ENCODE results near the gene PCDHGA12.
"Not testable (repeated sequence)": the region's sequence is repeated elsewhere in the genome, so short reads cannot be mapped to it uniquely, and the experiment has no call there.

The PCDHGA12 gene

DNA sequence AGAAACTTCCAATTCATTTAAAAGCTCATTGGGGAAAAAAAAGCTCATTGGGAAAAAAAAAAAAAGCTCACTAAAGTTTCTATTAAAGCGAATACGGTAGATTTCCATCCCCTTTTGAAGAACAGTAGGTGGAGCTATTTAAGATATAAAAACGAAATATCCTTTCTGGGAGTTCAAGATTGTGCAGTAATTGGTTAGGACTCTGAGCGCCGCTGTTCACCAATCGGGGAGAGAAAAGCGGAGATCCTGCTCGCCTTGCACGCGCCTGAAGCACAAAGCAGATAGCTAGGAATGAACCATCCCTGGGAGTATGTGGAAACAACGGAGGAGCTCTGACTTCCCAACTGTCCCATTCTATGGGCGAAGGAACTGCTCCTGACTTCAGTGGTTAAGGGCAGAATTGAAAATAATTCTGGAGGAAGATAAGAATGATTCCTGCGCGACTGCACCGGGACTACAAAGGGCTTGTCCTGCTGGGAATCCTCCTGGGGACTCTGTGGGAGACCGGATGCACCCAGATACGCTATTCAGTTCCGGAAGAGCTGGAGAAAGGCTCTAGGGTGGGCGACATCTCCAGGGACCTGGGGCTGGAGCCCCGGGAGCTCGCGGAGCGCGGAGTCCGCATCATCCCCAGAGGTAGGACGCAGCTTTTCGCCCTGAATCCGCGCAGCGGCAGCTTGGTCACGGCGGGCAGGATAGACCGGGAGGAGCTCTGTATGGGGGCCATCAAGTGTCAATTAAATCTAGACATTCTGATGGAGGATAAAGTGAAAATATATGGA is at the start of gene PCDHGA12:
PCDHGA12 (plus strand) TSS at position 176 of the 782 bp plus-strand sequence; CDS start at position 429, 253 bp downstream.
- no peak for ATAC-seq

DNA sequence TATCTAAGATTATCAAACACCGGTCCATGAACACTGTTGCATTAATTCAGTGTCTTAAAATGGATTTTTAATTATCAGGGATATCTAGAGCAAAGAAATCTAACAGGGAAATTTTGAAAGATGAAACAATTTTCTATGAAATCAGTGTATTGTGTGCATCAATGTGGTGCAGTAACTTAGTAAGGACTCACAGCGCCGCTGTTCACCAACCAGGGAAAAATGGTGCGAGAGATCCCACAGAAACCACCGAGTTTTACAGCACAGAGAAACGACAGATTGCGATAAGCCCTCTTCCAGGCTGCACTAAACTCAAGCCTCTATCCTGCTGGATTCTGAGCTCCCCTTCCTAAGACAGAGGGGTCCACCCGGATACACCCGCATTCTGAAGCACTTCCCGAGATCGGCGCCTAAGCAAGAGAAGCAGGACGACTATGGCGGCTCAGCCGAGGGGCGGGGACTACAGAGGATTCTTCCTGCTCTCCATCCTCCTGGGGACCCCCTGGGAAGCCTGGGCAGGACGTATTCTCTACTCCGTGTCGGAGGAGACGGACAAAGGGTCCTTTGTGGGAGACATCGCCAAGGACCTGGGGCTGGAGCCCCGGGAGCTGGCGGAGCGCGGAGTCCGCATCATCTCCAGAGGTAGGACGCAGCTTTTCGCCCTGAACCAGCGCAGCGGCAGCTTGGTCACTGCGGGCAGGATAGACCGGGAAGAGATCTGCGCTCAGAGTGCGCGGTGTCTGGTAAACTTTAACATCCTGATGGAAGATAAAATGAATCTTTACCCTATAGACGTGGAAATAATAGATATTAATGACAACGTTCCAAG is 47.6 kb upstream of the PCDHGA12 start, which contains the start of gene PCDHGA7:
PCDHGA7 (plus strand) TSS at position 274 of the 826 bp plus-strand sequence; CDS start at position 432, 158 bp downstream.
- ATAC-seq: no peak

DNA sequence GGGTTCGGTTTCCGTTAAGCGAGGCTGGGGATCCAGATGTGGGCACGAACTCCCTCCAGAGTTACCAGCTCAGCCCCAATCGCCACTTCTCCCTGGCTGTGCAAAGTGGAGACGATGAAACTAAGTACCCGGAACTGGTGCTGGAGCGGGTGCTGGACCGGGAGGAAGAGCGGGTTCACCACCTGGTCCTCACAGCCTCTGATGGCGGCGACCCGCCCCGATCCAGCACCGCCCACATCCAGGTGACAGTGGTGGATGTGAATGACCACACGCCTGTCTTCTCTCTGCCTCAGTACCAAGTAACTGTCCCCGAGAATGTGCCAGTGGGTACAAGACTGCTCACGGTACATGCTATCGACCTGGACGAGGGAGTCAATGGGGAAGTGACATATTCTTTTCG is 47.0 kb upstream of the PCDHGA12 start:
- ATAC-seq: no peak

DNA sequence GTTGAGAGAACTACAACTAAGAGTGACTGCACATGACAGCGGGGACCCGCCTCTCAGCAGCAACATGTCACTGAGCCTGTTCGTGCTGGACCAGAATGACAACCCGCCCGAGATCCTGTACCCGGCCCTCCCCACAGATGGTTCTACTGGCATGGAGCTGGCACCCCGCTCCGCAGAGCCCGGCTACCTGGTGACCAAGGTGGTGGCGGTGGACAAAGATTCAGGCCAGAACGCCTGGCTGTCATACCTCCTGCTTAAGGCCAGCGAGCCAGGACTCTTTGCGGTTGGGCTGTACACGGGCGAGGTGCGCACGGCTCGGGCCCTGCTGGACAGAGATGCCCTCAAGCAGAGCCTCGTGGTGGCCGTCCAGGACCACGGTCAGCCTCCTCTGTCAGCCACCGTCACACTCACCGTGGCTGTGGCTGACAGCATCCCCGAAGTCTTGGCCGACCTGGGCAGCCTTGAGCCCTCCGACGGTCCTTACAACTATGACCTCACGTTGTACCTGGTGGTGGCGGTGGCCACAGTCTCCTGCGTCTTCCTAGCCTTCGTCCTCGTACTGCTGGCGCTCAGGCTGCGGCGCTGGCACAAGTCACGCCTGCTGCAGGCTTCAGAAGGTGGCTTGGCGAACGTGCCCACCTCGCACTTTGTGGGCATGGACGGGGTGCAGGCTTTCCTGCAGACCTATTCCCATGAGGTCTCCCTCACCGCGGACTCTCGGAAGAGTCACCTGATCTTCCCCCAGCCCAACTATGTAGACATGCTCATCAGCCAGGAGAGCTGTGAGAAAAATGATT is 45.6 kb upstream of the PCDHGA12 start:
- ATAC-seq: no peak

DNA sequence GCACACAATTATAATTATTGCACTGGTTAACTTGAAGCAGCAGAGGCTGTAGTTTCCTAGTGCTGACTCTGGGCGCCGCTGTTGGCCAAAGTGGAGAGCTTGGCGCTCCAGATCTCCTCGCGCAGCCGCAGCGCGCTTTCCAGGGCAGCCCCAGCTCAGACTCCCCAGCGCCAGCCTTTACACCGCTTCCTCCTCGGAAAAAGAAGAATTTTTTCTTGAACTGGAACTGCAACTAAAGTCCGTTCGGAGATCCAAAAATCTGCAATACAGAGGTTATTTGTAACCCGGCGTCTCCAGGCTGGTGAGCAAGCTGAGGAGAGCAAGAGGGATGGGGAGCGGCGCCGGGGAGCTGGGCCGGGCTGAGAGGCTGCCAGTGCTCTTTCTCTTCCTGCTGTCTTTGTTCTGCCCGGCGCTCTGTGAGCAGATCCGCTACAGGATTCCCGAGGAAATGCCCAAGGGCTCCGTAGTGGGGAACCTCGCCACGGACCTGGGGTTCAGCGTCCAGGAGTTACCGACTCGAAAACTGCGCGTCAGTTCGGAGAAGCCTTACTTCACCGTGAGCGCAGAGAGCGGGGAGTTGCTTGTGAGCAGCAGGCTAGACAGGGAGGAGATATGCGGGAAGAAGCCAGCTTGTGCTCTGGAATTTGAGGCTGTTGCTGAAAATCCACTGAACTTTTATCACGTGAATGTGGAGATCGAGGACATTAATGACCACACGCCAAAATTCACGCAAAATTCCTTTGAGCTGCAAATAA is 42.6 kb upstream of the PCDHGA12 start, which contains the start of gene PCDHGB4:
PCDHGB4 (plus strand) TSS at position 142 of the 755 bp plus-strand sequence; CDS start at position 329, 187 bp downstream.
- ATAC-seq: not testable (repeated sequence)

DNA sequence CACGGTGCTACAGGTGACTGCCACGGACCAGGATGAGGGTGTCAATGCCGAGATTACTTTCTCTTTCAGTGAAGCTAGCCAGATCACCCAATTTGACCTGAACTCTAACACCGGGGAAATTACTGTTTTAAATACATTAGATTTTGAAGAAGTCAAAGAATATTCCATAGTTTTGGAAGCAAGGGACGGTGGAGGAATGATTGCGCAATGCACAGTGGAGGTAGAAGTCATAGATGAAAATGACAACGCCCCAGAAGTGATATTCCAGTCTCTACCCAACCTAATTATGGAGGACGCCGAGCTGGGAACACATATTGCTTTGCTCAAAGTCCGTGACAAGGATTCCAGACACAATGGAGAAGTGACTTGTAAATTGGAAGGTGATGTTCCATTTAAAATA is 41.6 kb upstream of the PCDHGA12 start:
- no peak for ATAC-seq

- no peak for ATAC-seq
Observed at GRCh38 chr5:141389153-141390042, 40.9 kb upstream of the PCDHGA12 start.

- no peak for ATAC-seq
Observed at GRCh38 chr5:141392429-141393198, 37.7 kb upstream of the PCDHGA12 start, which contains the start of gene PCDHGA8. PCDHGA8 (plus strand) TSS chr5:141392633; CDS start chr5:141392814, 181 bp downstream.

- ATAC-seq: no peak
Observed at GRCh38 chr5:141393267-141393666, 37.0 kb upstream of the PCDHGA12 start.

GRCh38 chr5:141394401-141395187 is 35.7 kb upstream of the PCDHGA12 start:
- ATAC-seq: not testable (repeated sequence)

GRCh38 chr5:141397756-141398551 is 32.4 kb upstream of the PCDHGA12 start, which contains the start of gene PCDHGB5:
PCDHGB5 (plus strand) TSS chr5:141397947; CDS start chr5:141398128, 181 bp downstream.
- ATAC-seq: peak; percentile 60 to 69

DNA sequence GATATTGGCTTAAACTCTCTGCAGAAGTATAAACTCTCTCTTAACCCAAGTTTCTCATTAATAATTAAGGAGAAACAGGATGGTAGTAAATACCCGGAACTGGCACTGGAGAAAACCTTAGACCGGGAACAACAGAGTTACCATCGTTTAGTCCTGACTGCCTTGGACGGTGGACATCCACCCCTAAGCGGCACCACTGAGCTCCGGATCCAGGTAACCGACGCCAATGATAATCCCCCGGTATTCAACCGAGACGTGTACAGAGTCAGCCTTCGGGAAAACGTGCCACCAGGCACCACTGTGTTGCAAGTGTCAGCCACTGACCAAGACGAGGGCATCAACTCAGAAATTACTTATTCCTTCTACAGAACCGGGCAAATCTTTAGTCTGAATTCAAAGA is 31.7 kb upstream of the PCDHGA12 start:
- no peak for ATAC-seq

DNA sequence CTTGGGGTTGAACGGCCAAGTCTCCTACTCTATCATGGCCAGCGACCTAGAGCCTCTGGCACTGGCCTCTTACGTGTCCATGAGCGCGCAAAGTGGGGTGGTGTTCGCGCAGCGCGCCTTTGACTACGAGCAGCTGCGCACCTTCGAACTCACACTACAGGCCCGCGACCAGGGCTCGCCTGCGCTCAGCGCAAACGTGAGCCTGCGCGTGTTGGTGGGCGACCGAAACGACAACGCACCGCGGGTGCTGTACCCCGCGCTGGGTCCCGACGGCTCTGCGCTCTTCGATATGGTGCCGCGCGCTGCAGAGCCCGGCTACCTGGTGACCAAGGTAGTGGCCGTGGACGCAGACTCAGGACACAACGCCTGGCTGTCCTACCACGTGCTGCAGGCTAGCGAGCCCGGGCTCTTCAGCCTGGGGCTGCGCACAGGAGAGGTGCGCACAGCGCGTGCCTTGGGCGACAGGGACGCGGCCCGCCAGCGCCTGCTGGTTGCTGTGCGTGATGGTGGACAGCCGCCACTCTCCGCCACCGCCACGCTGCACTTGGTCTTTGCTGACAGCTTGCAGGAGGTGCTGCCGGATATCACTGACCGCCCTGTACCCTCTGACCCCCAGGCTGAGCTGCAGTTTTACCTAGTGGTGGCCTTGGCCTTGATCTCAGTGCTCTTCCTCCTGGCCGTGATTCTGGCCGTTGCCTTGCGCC is 30.6 kb upstream of the PCDHGA12 start:
- ATAC-seq: no peak

DNA sequence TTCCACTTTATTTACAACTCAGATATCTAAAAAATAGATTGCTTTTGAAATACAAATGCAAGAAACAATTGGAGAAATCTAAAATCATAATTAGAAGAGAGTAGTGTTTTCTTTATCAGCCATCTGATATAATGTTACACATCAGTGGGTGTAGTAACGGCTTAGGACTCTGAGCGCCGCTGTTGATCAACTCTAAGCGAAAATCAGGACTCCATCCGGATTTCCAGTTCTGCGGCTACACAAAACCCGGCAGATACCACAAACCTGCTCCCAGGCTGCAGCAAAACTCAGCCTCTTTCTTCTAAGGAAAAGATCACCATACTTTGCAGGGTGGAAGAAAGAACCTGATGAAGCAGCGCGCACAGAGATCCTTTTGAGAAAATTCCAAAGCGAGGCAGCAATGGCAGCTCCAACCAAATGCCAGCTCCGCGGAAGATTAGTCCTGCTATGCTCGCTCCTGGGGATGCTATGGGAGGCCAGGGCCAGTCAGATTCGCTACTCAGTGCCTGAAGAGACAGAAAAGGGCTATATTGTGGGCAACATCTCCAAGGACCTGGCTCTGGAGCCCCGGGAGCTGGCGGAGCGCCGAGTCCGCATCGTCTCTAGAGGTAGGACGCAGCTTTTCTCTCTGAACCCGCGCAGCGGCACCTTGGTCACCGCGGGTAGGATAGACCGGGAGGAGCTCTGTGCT is 27.6 kb upstream of the PCDHGA12 start, which contains the start of gene PCDHGA9:
PCDHGA9 (plus strand) TSS at position 226 of the 691 bp plus-strand sequence; CDS start at position 401, 175 bp downstream.
- no peak for ATAC-seq

DNA sequence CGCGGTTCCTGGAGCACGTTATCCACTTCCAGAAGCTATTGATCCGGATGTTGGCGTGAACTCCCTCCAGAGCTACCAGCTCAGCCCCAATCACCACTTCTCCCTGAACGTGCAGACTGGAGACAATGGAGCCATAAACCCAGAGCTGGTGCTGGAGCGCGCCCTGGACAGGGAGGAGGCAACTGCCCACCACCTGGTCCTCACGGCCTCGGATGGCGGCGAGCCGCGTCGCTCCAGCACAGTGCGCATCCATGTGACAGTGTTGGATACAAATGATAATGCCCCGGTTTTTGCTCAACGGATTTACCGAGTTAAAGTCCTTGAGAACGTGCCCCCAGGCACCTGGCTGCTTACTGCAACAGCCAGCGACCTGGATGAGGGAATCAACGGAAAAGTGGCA is 26.9 kb upstream of the PCDHGA12 start:
- ATAC-seq: no peak

DNA sequence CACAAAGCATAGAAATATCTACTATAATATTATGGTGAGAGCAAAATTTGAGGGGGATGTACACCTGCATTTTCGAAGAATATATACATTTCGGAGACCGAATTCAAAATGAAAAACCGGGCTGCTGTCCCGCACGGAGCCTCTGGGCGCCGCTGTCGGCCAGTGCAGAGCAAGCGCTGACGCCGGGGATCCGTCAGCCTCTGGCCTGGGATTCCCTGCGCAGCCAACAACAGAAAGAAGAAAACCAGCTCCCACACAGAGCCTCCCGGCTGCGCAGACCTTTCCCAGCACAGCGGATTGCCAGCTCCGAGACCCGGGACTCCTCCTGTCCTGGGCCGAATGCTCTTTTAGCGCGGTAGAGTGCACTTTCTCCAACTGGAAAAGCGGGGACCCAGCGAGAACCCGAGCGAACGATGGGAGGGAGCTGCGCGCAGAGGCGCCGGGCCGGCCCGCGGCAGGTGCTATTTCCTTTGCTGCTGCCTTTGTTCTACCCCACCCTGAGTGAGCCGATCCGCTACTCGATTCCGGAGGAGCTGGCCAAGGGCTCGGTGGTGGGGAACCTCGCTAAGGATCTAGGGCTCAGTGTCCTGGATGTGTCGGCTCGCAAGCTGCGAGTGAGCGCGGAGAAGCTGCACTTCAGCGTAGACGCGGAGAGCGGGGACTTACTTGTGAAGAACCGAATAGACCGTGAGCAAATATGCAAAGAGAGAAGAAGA is 22.4 kb upstream of the PCDHGA12 start, which contains the start of gene PCDHGB6:
PCDHGB6 (plus strand) TSS at position 232 of the 716 bp plus-strand sequence; CDS start at position 414, 182 bp downstream.
- peak in 1 of 2 donors; percentile 36 for ATAC-seq

Data from activated CD4-positive, CD25-positive, alpha-beta regulatory T cell treated with anti-CD3 and anti-CD28 coated beads, Interleukin-2, amount 50 U/mL, for 24 hours (primary cell).